ENCODE measurements around the gene TRIM31. TPM values are rescaled to one million over a fixed set of nuclear protein-coding genes. Genes with fewer than 3 reads are reported as not detected.

The TRIM31 gene
- total and polyA plus RNA-seq, 4 donors, result 0.16 to 1.3 (median 0.48) TPM

GRCh38 chr6:30092852-30093543, 19.9 kb downstream of the TRIM31 start:
- no peak overlapping the region for H3K27ac ChIP-seq (ENCODE audit: low read depth in 1 of 2, low read length in 2 of 2)
- 63% methylated on average over 6 of the region's 6 CpGs for WGBS
- H3K27me3 ChIP-seq (ENCODE audit: control insufficient read depth in 4 of 4, insufficient read depth in 4 of 4, low read length in 3 of 4), result peaks cover 3 to 9% (median 6%) of the 10 kb centered on the region in 4 donors
- no peaks in the 10 kb centered on the region for H3K9me3 ChIP-seq (ENCODE audit: control insufficient read depth in 4 of 4, low read length in 3 of 4)
- no peaks in the 10 kb centered on the region for H3K36me3 ChIP-seq (ENCODE audit: control insufficient read depth in 4 of 4, insufficient read depth in 3 of 4, low read depth in 1 of 4, low read length in 3 of 4)
- no peak overlapping the region for H3K9ac ChIP-seq (ENCODE audit: low read depth in 1 of 2, low read length in 2 of 2)
- TF ChIP-seq FOXA2 (IDR thresholded peaks at IDR 0.05) (no peak), HNF4G (IDR thresholded peaks at IDR 0.05) (no peak), RXRA (IDR thresholded peaks at IDR 0.05) (no peak)
- no peak for DNase-seq (ENCODE audit: low spot score)
- no peak overlapping the region for H3K4me3 ChIP-seq (ENCODE audit: low read depth in 1 of 3, low read length in 3 of 3)
- no peaks in the 10 kb centered on the region for H3K4me1 ChIP-seq (ENCODE audit: control insufficient read depth in 4 of 4, insufficient read depth in 4 of 4, low read length in 3 of 4)

DNA sequence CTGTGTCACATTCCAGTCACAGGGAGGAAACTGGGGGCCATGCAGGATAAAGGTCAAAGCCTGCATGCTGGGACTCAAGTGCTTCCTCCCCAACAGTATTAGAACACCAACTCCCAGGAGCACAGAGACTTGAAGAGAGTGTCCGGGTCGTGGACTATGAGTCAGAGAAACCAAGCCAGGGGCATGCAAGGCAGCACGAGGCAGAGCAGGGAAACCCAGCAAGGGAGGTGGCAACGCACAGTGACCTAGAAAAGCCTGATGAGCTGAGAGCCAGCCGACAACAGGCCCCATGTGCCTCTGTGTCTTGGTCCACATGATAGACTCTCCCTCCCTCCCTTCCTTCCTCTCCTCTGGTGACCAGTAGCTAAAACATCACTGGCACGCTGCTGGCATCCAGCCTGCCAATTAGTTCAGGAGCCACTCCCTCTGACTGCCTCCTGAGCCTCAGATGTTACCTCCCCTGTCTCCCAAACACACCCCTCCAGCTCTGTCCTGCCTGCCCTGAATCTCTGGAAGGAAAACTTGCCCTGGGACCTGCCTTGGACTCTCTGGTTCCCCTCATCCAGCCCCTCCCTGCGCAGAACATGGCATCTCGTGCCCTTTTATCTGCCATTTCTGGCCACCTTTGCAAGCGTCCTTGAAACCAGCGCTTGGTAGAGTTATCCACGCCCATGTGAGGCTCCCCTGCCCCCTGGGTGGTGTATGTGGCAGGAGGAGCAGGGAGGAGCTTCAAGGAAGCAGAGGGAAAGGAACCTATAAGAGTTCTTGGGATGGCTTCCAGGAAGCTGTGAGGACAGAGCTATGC, 21.1 kb downstream of the TRIM31 start:
- TF ChIP-seq JUND (IDR thresholded peaks at IDR 0.05), result no peak
- DNase-seq (ENCODE audit: low spot score), result no peak
- Histone ChIP-seq H3K36me3 (ENCODE audit: control insufficient read depth in 4 of 4, insufficient read depth in 3 of 4, low read depth in 1 of 4, low read length in 3 of 4) (no peaks in the 10 kb centered on the region), H3K27me3 (ENCODE audit: control insufficient read depth in 4 of 4, insufficient read depth in 4 of 4, low read length in 3 of 4) (peaks cover 5 to 16% (median 7%) of the 10 kb centered on the region in 4 donors), H3K4me3 (ENCODE audit: low read depth in 1 of 3, low read length in 3 of 3) (no peak overlapping the region), H3K9ac (ENCODE audit: low read depth in 1 of 2, low read length in 2 of 2) (no peak overlapping the region), H3K4me1 (ENCODE audit: control insufficient read depth in 4 of 4, insufficient read depth in 4 of 4, low read length in 3 of 4) (no peaks in the 10 kb centered on the region), H3K9me3 (ENCODE audit: control insufficient read depth in 4 of 4, low read length in 3 of 4) (no peaks in the 10 kb centered on the region), H3K27ac (ENCODE audit: low read depth in 1 of 2, low read length in 2 of 2) (no peak overlapping the region)
- 53% methylated on average over 11 of the region's 11 CpGs for WGBS

DNA sequence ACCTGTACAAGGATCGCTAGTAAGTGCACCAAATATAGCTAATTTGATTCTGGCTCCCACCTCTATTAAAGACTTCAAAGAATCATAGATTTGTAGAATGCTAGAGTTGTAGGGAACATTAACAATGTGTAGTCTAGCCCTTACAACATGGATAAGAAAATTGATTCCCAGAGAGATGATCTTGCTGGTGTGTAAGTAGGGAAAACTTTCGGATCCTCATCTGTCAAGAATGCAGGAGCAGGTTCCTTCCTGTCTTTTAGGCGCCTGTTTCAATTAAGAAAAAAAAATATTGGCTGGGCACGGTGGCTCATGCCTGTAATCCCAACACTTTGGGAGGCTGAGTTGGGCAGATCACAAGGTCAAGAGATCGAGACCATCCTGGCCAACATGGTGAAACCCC, 25.0 kb downstream of the TRIM31 start:
- no peak overlapping the region for H3K27ac ChIP-seq (ENCODE audit: low read depth in 1 of 2, low read length in 2 of 2)
- H3K9ac ChIP-seq (ENCODE audit: low read depth in 1 of 2, low read length in 2 of 2), result no peak overlapping the region
- WGBS, result 70% methylated on average over 5 of the region's 5 CpGs
- no peak for DNase-seq (ENCODE audit: low spot score)
- H3K4me1 ChIP-seq (ENCODE audit: control insufficient read depth in 4 of 4, insufficient read depth in 4 of 4, low read length in 3 of 4), result no peaks in the 10 kb centered on the region
- H3K27me3 ChIP-seq (ENCODE audit: control insufficient read depth in 4 of 4, insufficient read depth in 4 of 4, low read length in 3 of 4), result peaks cover 4 to 17% (median 7%) of the 10 kb centered on the region in 4 donors
- TF ChIP-seq YY1 (IDR thresholded peaks at IDR 0.05) (no peak), NR2F2 (IDR thresholded peaks at IDR 0.05) (no peak), FOXA2 (IDR thresholded peaks at IDR 0.05) (no peak), RAD21 (IDR thresholded peaks at IDR 0.05) (no peak), FOXA1 (IDR thresholded peaks at IDR 0.05) (no peak), GABPA (IDR thresholded peaks at IDR 0.05 in 1 of 2, conservative IDR thresholded peaks at IDR 0.05 in 1 of 2) (no peak), HNF4A (conservative IDR thresholded peaks at IDR 0.05) (no peak), JUND (IDR thresholded peaks at IDR 0.05) (no peak), RXRA (IDR thresholded peaks at IDR 0.05) (no peak), HNF4G (IDR thresholded peaks at IDR 0.05) (no peak), TAF1 (conservative IDR thresholded peaks at IDR 0.05) (no peak), ATF3 (IDR thresholded peaks at IDR 0.05) (no peak)
- TF ChIP-seq, protein P1, sequence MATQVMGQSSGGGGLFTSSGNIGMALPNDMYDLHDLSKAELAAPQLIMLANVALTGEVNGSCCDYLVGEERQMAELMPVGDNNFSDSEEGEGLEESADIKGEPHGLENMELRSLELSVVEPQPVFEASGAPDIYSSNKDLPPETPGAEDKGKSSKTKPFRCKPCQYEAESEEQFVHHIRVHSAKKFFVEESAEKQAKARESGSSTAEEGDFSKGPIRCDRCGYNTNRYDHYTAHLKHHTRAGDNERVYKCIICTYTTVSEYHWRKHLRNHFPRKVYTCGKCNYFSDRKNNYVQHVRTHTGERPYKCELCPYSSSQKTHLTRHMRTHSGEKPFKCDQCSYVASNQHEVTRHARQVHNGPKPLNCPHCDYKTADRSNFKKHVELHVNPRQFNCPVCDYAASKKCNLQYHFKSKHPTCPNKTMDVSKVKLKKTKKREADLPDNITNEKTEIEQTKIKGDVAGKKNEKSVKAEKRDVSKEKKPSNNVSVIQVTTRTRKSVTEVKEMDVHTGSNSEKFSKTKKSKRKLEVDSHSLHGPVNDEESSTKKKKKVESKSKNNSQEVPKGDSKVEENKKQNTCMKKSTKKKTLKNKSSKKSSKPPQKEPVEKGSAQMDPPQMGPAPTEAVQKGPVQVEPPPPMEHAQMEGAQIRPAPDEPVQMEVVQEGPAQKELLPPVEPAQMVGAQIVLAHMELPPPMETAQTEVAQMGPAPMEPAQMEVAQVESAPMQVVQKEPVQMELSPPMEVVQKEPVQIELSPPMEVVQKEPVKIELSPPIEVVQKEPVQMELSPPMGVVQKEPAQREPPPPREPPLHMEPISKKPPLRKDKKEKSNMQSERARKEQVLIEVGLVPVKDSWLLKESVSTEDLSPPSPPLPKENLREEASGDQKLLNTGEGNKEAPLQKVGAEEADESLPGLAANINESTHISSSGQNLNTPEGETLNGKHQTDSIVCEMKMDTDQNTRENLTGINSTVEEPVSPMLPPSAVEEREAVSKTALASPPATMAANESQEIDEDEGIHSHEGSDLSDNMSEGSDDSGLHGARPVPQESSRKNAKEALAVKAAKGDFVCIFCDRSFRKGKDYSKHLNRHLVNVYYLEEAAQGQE (IDR thresholded peaks at IDR 0.05), result no peak
- TF ChIP-seq, protein P2, sequence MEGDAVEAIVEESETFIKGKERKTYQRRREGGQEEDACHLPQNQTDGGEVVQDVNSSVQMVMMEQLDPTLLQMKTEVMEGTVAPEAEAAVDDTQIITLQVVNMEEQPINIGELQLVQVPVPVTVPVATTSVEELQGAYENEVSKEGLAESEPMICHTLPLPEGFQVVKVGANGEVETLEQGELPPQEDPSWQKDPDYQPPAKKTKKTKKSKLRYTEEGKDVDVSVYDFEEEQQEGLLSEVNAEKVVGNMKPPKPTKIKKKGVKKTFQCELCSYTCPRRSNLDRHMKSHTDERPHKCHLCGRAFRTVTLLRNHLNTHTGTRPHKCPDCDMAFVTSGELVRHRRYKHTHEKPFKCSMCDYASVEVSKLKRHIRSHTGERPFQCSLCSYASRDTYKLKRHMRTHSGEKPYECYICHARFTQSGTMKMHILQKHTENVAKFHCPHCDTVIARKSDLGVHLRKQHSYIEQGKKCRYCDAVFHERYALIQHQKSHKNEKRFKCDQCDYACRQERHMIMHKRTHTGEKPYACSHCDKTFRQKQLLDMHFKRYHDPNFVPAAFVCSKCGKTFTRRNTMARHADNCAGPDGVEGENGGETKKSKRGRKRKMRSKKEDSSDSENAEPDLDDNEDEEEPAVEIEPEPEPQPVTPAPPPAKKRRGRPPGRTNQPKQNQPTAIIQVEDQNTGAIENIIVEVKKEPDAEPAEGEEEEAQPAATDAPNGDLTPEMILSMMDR (IDR thresholded peaks at IDR 0.05; ENCODE audit: low read depth, low read length, missing input control), result no peak
- TF ChIP-seq, protein P3, sequence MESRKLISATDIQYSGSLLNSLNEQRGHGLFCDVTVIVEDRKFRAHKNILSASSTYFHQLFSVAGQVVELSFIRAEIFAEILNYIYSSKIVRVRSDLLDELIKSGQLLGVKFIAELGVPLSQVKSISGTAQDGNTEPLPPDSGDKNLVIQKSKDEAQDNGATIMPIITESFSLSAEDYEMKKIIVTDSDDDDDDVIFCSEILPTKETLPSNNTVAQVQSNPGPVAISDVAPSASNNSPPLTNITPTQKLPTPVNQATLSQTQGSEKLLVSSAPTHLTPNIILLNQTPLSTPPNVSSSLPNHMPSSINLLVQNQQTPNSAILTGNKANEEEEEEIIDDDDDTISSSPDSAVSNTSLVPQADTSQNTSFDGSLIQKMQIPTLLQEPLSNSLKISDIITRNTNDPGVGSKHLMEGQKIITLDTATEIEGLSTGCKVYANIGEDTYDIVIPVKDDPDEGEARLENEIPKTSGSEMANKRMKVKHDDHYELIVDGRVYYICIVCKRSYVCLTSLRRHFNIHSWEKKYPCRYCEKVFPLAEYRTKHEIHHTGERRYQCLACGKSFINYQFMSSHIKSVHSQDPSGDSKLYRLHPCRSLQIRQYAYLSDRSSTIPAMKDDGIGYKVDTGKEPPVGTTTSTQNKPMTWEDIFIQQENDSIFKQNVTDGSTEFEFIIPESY (IDR thresholded peaks at IDR 0.05), result no peak
- H3K9me3 ChIP-seq (ENCODE audit: control insufficient read depth in 4 of 4, low read length in 3 of 4), result no peaks in the 10 kb centered on the region
- H3K4me3 ChIP-seq (ENCODE audit: low read depth in 1 of 3, low read length in 3 of 3), result no peak overlapping the region
- no peaks in the 10 kb centered on the region for H3K36me3 ChIP-seq (ENCODE audit: control insufficient read depth in 4 of 4, insufficient read depth in 3 of 4, low read depth in 1 of 4, low read length in 3 of 4)
